HepG2 (cell line): ENCODE measurements around the gene CCL17.
"Not testable (repeated sequence)": the region's sequence is repeated elsewhere in the genome, so short reads cannot be mapped to it uniquely, and the experiment has no call there.

Source experiments
- BHLHE40 ChIP-seq: IDR thresholded peaks from 2 replicates; pipeline ENCODE4 v1.6.1; 2011; ENCODE audit warnings: low read length, improper control_type of control experiment
- HNRNPUL1 ChIP-seq: fragments of 200-400 bp; formaldehyde crosslinking; IDR thresholded peaks from 2 replicates; pipeline ENCODE4 v1.6.1; 2017; ENCODE audit warnings: low read depth, mild to moderate bottlenecking, low read length, moderate library complexity
- TF ChIP-seq, protein P1 (sequence below): sonication (generic); formaldehyde crosslinking; IDR thresholded peaks from 2 replicates; pipeline ENCODE4 v1.5.0; 2020; ENCODE audit warnings: mild to moderate bottlenecking, missing genetic modification reagents
- TF ChIP-seq, protein P2 (sequence below), 2 experiments: sonication (generic) in 1 of 2; formaldehyde crosslinking in 1 of 2; IDR thresholded peaks; 2 replicates each; pipeline versions ENCODE4 v1.5.1 to v1.6.1; 2011 to 2020; ENCODE audit warnings: borderline replicate concordance in 1 of 2, low read depth in 1 of 2, low read length in 1 of 2, mild to moderate bottlenecking in 1 of 2, missing genetic modification reagents in 1 of 2, moderate library complexity in 1 of 2

DNA sequence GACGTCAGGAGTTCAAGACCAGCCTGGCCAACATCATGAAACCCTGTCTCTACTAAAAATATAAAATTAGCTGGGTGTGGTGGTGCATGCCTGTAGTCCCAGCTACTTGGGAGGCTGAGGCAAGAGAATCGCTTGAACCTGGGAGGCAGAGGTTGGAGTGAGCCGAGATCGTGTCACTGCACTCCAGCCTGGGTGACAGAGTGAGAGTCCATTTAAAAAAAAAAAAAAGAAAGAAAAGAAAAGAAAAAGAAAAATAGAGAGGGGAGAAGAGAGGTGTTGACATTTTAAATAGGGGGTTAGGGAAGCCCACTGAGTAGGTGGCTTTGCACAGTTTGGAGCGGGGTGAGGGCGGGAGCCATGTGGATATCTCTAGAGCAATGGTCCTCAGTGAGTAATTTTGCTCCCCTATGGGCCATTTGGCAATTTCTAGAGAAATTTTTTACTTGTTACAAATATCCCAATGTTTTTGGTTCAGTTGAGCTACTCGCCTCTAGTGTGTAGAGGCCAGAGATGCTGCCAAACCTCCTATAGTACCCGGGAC, 29.6 kb upstream of the CCL17 start:
- TF ChIP-seq HNRNPUL1, BHLHE40: not testable (repeated sequence)
- TF ChIP-seq, protein P1, sequence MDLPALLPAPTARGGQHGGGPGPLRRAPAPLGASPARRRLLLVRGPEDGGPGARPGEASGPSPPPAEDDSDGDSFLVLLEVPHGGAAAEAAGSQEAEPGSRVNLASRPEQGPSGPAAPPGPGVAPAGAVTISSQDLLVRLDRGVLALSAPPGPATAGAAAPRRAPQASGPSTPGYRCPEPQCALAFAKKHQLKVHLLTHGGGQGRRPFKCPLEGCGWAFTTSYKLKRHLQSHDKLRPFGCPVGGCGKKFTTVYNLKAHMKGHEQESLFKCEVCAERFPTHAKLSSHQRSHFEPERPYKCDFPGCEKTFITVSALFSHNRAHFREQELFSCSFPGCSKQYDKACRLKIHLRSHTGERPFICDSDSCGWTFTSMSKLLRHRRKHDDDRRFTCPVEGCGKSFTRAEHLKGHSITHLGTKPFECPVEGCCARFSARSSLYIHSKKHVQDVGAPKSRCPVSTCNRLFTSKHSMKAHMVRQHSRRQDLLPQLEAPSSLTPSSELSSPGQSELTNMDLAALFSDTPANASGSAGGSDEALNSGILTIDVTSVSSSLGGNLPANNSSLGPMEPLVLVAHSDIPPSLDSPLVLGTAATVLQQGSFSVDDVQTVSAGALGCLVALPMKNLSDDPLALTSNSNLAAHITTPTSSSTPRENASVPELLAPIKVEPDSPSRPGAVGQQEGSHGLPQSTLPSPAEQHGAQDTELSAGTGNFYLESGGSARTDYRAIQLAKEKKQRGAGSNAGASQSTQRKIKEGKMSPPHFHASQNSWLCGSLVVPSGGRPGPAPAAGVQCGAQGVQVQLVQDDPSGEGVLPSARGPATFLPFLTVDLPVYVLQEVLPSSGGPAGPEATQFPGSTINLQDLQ: not testable (repeated sequence)
- TF ChIP-seq, protein P2, sequence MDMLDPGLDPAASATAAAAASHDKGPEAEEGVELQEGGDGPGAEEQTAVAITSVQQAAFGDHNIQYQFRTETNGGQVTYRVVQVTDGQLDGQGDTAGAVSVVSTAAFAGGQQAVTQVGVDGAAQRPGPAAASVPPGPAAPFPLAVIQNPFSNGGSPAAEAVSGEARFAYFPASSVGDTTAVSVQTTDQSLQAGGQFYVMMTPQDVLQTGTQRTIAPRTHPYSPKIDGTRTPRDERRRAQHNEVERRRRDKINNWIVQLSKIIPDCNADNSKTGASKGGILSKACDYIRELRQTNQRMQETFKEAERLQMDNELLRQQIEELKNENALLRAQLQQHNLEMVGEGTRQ (IDR thresholded peaks at IDR 0.05; ENCODE audit: low read depth, low read length): not testable (repeated sequence)
- TF ChIP-seq, protein P2 (CRISPR knock-in tag; IDR thresholded peaks at IDR 0.05; ENCODE audit: borderline replicate concordance): not testable (repeated sequence)
